ENCODE data around the gene TSPAN14.

DNA sequence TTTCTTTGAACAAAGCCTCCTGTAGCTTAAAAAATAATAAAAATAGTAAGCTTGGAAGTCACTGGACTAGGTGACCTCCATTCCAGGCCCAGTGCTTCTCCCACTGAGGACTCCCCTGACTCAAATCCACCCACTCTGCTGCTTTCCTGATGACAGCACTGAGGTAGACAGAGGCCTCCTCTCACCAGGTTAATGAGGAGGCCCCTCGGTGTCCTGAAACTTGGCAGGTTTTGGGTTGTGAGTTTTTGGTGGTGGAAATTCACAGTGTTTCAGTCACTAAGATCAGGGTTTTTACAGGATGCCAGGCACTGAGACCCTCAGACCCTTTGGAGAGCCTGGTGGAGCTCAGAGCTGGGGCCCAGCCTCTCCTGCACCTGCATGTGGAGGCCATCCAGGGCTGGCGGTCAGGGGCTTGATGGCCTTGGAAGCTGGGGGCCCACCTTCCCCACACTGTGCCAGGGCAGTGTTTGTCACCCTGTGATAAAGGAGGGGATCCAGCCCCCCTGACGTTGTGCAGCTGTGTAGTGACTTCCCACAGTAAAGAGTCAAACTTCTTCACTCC is 19.1 kb downstream of the TSPAN14 start:
- TF ChIP-seq, protein P1, sequence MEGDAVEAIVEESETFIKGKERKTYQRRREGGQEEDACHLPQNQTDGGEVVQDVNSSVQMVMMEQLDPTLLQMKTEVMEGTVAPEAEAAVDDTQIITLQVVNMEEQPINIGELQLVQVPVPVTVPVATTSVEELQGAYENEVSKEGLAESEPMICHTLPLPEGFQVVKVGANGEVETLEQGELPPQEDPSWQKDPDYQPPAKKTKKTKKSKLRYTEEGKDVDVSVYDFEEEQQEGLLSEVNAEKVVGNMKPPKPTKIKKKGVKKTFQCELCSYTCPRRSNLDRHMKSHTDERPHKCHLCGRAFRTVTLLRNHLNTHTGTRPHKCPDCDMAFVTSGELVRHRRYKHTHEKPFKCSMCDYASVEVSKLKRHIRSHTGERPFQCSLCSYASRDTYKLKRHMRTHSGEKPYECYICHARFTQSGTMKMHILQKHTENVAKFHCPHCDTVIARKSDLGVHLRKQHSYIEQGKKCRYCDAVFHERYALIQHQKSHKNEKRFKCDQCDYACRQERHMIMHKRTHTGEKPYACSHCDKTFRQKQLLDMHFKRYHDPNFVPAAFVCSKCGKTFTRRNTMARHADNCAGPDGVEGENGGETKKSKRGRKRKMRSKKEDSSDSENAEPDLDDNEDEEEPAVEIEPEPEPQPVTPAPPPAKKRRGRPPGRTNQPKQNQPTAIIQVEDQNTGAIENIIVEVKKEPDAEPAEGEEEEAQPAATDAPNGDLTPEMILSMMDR (IDR thresholded peaks at IDR 0.05; ENCODE audit: poor library complexity) = no peak
- TF ChIP-seq EZH2 (IDR thresholded peaks at IDR 0.05; ENCODE audit: borderline replicate concordance) = no peak

All from hepatocyte (in vitro differentiated cells).